WTC11 (cell line): Measurements from ENCODE around the gene MAGI2.

Source experiments
- ETV6 ChIP-seq: sonication (generic); formaldehyde crosslinking; IDR thresholded peaks from 2 replicates; pipeline ENCODE4 v1.8.1; 2022; ENCODE audit warnings: mild to moderate bottlenecking, missing genetic modification reagents
- JUN ChIP-seq: sonication (generic); formaldehyde crosslinking; IDR thresholded peaks from 2 replicates; pipeline ENCODE4 v1.8.0; 2023; ENCODE audit warnings: mild to moderate bottlenecking, missing genetic modification reagents
- KAT7 ChIP-seq: sonication (generic); formaldehyde crosslinking; IDR thresholded peaks from 2 replicates; pipeline ENCODE4 v1.8.1; 2023; ENCODE audit warnings: missing genetic modification reagents, mild to moderate bottlenecking, borderline replicate concordance
- MYBL2 ChIP-seq: sonication (generic); formaldehyde crosslinking; IDR thresholded peaks from 2 replicates; pipeline ENCODE4 v1.8.1; 2023; ENCODE audit warnings: mild to moderate bottlenecking, moderate library complexity, missing genetic modification reagents
- NR2C2 ChIP-seq: sonication (generic); formaldehyde crosslinking; IDR thresholded peaks from 2 replicates; pipeline ENCODE4 v1.8.0; 2022; ENCODE audit warnings: mild to moderate bottlenecking, missing genetic modification reagents
- SOX15 ChIP-seq: fragments of 250-450 bp; sonication (Bioruptor Pico); IDR thresholded peaks from 2 replicates; pipeline ENCODE4 v1.9.0; 2021; ENCODE audit warnings: mild to moderate bottlenecking
- ZNF138 ChIP-seq: sonication (generic); formaldehyde crosslinking; conservative IDR thresholded peaks from 2 replicates; pipeline ENCODE4 v1.8.1; 2022; ENCODE audit warnings: mild to moderate bottlenecking, moderate library complexity, missing genetic modification reagents
- ZNF263 ChIP-seq: sonication (generic); formaldehyde crosslinking; IDR thresholded peaks from 2 replicates; pipeline ENCODE4 v1.8.1; 2022; ENCODE audit warnings: low read depth, mild to moderate bottlenecking, moderate library complexity, missing genetic modification reagents
- TF ChIP-seq, protein P1 (sequence below): fragments of 200-600 bp; IDR thresholded peaks from 2 replicates; pipeline ENCODE4 v1.8.0; 2022; ENCODE audit warnings: antibody characterized with exemption
- TF ChIP-seq, protein P2 (sequence below): sonication (generic); formaldehyde crosslinking; IDR thresholded peaks from 2 replicates; pipeline ENCODE4 v1.8.1; 2022; ENCODE audit warnings: low read depth, mild to moderate bottlenecking, moderate library complexity, missing genetic modification reagents, borderline replicate concordance
- TF ChIP-seq, protein P3 (sequence below): sonication (generic); formaldehyde crosslinking; IDR thresholded peaks from 2 replicates; pipeline ENCODE4 v1.8.0; 2022; ENCODE audit warnings: mild to moderate bottlenecking, missing genetic modification reagents
- TF ChIP-seq, protein P4 (sequence below): sonication (generic); formaldehyde crosslinking; IDR thresholded peaks from 2 replicates; pipeline ENCODE4 v1.8.0; 2022; ENCODE audit warnings: mild to moderate bottlenecking, missing genetic modification reagents

DNA sequence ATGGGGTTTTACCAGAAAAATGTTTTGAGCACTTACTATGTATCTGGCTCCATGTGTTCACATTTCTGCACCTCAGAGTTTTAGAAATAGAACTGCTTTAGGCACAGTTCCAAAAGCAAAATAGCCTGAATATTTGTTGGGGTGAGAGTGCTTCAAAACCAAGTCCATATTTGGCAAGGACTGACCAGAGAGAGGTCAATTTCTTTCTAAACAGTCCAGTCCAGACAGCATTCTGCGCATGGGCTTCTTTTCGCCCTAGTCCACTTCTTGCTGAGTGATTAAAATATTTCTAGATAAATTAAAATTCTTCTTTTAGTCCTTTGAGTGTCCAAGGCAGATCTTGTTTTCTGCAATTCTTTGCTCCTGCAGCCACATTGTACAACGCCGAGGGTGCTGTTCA is 1227.9 kb downstream of the MAGI2 start:
- TF ChIP-seq, protein P1, sequence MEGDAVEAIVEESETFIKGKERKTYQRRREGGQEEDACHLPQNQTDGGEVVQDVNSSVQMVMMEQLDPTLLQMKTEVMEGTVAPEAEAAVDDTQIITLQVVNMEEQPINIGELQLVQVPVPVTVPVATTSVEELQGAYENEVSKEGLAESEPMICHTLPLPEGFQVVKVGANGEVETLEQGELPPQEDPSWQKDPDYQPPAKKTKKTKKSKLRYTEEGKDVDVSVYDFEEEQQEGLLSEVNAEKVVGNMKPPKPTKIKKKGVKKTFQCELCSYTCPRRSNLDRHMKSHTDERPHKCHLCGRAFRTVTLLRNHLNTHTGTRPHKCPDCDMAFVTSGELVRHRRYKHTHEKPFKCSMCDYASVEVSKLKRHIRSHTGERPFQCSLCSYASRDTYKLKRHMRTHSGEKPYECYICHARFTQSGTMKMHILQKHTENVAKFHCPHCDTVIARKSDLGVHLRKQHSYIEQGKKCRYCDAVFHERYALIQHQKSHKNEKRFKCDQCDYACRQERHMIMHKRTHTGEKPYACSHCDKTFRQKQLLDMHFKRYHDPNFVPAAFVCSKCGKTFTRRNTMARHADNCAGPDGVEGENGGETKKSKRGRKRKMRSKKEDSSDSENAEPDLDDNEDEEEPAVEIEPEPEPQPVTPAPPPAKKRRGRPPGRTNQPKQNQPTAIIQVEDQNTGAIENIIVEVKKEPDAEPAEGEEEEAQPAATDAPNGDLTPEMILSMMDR = no peak
- no peak for TF ChIP-seq SOX15 (CRISPR knock-in tag)
- no peak for TF ChIP-seq ETV6 (CRISPR knock-in tag)
- no peak for TF ChIP-seq ZNF263 (CRISPR knock-in tag)
- TF ChIP-seq, protein P2, sequence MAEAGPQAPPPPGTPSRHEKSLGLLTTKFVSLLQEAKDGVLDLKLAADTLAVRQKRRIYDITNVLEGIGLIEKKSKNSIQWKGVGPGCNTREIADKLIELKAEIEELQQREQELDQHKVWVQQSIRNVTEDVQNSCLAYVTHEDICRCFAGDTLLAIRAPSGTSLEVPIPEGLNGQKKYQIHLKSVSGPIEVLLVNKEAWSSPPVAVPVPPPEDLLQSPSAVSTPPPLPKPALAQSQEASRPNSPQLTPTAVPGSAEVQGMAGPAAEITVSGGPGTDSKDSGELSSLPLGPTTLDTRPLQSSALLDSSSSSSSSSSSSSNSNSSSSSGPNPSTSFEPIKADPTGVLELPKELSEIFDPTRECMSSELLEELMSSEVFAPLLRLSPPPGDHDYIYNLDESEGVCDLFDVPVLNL (CRISPR knock-in tag) = no peak
- TF ChIP-seq, protein P3, sequence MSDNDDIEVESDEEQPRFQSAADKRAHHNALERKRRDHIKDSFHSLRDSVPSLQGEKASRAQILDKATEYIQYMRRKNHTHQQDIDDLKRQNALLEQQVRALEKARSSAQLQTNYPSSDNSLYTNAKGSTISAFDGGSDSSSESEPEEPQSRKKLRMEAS (CRISPR knock-in tag) = no peak
- TF ChIP-seq MYBL2 (CRISPR knock-in tag) = no peak
- no peak for TF ChIP-seq NR2C2 (CRISPR knock-in tag)
- no peak for TF ChIP-seq KAT7 (CRISPR knock-in tag)
- TF ChIP-seq JUN (CRISPR knock-in tag) = no peak
- TF ChIP-seq, protein P4, sequence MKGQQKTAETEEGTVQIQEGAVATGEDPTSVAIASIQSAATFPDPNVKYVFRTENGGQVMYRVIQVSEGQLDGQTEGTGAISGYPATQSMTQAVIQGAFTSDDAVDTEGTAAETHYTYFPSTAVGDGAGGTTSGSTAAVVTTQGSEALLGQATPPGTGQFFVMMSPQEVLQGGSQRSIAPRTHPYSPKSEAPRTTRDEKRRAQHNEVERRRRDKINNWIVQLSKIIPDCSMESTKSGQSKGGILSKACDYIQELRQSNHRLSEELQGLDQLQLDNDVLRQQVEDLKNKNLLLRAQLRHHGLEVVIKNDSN (CRISPR knock-in tag) = no peak
- no peak for TF ChIP-seq ZNF138 (CRISPR knock-in tag)
